HG03175 (cell line): Measurements from ENCODE around the gene RDH11.
"Not testable (repeated sequence)": the region's sequence is repeated elsewhere in the genome, so short reads cannot be mapped to it uniquely, and the experiment has no call there.

Experiments
- ATAC-seq: cut with Tn5 transposase; IDR thresholded peaks from one replicate; pipeline ENCODE4 v1.9.1; 2021; ENCODE audit warnings: mild to moderate bottlenecking, moderate library complexity; ENCODE audit not compliant: unreplicated experiment

Gene RDH11, protein sequence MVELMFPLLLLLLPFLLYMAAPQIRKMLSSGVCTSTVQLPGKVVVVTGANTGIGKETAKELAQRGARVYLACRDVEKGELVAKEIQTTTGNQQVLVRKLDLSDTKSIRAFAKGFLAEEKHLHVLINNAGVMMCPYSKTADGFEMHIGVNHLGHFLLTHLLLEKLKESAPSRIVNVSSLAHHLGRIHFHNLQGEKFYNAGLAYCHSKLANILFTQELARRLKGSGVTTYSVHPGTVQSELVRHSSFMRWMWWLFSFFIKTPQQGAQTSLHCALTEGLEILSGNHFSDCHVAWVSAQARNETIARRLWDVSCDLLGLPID

DNA sequence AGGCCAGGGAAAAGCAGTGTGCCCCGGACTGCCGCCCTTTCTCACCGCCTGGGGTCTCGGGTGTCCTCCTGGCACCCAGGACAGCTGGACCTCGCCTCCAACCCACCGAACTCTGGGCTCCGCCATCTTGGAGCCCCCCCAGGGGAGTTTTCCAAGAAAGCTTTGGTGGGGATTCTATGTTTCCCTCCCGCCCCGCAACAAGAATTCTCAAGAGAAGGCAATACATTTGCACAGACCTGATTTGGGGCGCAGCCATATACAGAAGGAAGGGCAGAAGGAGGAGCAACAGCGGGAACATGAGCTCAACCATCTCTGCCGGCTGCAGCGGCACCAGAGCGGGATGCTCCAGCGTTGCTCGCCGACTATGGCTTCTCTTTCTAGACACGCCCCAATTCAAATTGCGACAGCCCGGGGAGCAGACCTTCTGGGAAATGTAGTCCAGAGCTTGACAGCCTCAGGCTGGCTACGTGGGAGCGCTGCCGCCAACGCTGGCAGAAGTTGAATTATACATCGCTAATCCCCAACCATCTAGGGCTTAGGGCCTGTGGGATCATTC, at the start of gene RDH11:
RDH11 (minus strand) TSS at position 371 of the 556 bp plus-strand sequence; CDS start at position 310, 61 bp downstream.
- peak; percentile 88 for ATAC-seq

DNA sequence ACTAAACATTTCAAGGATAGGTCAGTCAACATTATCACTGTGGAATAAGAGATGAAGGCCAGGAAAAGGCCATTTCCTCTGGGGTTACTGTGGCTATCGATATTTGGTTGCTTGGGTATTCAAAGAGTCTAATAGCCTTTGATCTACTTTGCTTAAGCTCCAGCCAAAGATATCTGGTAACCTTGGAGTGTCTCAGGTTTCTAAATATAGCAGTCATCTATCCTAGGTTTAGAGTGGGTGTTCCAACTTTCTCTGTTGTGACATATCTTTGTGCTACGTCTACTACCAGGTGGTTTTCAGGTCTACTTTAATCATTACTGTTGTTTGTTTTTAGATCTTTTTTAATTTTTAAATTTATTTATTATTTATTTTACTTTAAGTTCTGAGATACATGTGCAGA, 48.5 kb upstream of the RDH11 start:
- ATAC-seq, result no peak

- ATAC-seq, result no peak
Observed at GRCh38 chr14:67738740-67739504, 43.4 kb upstream of the RDH11 start.

GRCh38 chr14:67736771-67737170, 41.2 kb upstream of the RDH11 start:
- ATAC-seq, result no peak

GRCh38 chr14:67735336-67736147, 40.0 kb upstream of the RDH11 start:
- ATAC-seq, result no peak

GRCh38 chr14:67734675-67735074, 39.1 kb upstream of the RDH11 start:
- no peak for ATAC-seq

GRCh38 chr14:67733616-67734015, 38.1 kb upstream of the RDH11 start:
- no peak for ATAC-seq

DNA sequence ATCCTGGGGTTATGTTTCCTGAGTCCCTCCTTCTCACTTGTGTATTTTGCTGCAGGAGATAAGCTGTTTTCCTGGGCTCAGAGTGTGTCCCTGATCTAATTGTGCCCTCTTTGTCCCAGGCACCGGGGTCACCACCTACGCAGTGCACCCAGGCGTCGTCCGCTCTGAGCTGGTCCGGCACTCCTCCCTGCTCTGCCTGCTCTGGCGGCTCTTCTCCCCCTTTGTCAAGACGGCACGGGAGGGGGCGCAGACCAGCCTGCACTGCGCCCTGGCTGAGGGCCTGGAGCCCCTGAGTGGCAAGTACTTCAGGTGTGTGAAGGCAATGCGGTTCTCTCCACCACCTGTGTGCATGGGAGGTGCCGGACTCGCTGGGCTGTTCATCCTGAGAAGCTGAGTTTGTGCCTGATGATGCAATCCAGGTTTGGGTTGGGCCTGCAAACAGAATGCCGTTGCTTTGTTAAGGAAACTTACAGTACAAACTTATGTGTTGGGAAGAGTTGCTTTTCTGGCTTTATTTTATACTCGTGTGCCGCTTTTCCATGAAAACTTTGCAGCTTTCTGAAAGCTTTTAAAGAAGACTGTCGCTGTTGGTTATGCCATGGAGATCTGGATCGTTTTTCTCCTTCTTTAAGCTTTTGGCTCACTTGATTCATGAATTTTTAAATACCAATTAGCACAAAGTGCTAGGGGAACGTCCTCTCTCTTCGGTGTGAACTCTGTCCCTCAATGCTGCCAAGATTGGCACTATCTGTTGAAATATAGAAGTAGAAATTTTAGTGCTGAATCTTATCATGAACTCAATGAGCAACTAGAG, 33.7 kb upstream of the RDH11 start:
- ATAC-seq, result no peak

DNA sequence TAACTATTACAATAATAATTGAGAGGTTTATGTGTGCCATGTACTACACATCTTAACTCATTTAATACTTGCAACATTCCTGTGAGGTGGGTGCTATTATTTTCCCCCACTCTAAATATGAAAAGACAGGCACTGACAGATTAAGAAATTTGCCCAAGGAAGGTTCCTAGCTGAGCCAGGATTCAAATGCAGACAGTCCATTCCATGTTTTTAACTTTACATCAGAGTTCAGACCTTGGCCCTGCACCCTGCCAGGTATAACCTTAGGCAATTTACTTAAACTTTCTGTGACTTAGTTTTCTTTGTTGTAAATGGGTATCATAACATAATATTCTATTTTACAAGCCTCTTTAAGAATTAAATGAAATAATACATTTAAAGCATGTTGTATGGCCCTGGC, 32.7 kb upstream of the RDH11 start:
- ATAC-seq, result no peak

DNA sequence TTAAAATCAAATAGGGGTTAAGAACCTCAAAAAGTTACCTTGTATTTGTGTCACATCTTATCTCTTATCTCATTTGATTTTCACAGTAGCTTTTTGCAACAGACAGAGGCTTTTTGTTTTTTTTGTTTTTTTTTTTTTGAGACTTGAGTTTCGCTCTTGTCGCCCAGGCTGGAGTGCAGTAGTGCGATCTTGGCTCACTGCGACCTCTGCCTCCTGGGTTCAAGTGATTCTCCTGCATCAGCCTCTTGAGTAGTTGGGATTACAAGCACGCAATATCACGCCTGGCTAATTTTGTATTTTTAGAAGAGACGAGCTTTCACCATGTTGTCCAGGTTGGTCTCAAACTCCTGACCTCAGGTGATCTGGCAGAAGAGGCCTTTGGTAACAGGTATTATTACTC, 31.8 kb upstream of the RDH11 start:
- no peak for ATAC-seq

- no peak for ATAC-seq
Observed at GRCh38 chr14:67725171-67725570, 29.6 kb upstream of the RDH11 start.

DNA sequence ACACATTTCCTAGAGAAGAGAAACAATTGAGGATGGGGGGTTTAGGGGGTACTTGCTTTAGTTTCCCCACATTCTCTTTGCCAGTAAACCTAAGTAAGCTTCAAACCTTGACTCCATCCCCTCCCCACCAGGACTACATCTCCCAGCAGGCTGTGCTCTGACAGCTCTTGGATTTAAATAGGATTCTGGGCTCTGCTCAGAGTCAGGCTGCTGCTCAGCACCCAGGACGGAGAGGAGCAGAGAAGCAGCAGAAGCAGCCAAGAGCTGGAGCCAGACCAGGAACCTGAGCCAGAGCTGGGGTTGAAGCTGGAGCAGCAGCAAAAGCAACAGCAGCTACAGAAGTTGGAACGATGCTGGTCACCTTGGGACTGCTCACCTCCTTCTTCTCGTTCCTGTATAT, 26.7 kb upstream of the RDH11 start:
- ATAC-seq, result no peak

DNA sequence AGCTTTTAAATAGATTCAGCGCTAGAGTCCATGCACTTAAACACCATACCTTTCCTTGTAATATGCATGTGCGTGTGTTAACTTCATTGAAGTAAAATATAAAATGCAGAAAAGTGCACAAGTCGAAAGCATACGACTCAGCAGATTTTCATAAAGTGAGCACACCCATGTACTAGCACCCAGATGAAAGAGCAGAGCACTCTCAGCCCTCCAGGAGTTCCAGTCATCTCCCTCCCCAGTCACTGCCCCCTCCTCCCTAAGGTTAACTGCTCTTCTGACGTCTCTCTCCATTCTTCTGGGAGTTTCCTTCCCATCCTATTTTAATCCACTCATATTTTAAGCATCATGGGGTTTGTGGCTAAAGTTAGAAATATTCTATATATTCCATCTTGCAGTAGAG, 26.3 kb upstream of the RDH11 start:
- no peak for ATAC-seq

- ATAC-seq, result no peak
Observed at GRCh38 chr14:67719866-67720265, 24.3 kb upstream of the RDH11 start.

DNA sequence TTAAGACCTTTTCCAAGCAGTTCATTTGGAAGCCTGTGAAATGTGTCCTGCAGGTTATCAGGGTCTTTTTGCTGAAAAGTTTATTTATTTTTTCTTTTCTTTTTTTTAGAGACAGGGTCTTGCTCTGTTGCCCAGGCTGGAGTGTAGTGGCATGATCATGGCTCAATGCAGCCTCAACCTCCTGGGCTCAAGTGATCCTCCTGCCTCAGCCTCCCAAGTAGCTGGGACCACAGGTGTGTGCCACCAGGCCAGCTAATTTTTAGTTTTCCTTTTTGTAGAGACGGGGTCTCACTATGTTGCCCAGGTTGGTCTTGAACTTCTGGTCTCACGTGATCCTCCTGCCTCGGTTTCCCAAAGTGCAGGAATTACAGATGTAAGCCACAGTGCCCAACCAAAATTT, 23.8 kb upstream of the RDH11 start:
- not testable (repeated sequence) for ATAC-seq

- ATAC-seq, result no peak
Observed at GRCh38 chr14:67718265-67718664, 22.7 kb upstream of the RDH11 start.

GRCh38 chr14:67717048-67717447, 21.5 kb upstream of the RDH11 start:
- ATAC-seq, result no peak

GRCh38 chr14:67710209-67710608, 14.6 kb upstream of the RDH11 start:
- no peak for ATAC-seq

DNA sequence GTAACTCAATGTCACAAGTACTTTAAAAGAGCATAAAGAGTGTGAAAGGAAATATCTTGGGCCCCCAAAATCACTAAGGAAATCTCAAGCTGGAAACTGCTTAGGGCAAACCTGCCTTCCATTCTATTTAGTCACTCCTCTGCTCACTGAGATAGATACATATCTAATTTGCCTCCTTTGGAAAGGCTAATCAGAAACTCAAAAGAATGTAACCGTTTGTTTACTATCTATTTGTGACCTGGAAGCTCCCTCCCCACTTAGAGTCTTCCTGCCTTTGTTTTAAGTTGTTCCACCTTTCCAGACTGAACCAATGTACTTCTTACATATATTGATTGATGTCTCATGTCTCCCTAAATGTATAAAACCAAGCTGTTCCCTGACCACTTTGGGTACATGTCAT, 14.2 kb upstream of the RDH11 start:
- ATAC-seq, result not testable (repeated sequence)

DNA sequence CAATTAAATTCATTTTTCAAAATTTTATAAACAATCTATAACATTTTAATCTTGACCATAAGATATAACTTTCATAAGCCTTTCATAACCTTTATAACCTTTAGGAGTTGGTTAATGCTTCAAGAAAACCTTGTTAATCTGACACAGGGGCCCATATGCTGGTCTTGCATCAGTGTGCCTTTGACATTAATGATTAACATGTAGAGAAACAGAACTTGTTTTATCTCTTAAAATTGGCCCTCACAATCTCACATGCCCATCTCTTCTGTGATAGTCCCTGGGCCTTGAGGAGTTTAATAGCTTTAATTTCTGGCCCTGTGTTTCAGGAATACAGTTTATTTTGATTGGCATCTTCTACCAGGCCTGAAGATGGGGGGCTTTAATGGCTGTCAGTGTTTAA, 13.8 kb upstream of the RDH11 start:
- ATAC-seq, result not testable (repeated sequence)
